AG09309 (cell line): ENCODE data around the gene S100A4.

Experiments used
- DNase-seq: peaks from one replicate; pipeline ENCODE4 v3.0.0-alpha.2; 2010; ENCODE audit warnings: low read depth
- H3K4me3 ChIP-seq: 2 replicates; pipeline ENCODE4 v1.5.1; 2011; ENCODE audit warnings: mild to moderate bottlenecking, low read depth, low read length, moderate library complexity; ENCODE audit not compliant: control insufficient read depth
- CTCF ChIP-seq: IDR thresholded peaks from 2 replicates; pipeline ENCODE4 v1.5.1; 2011; ENCODE audit warnings: mild to moderate bottlenecking, low read depth, low read length, inconsistent platforms; ENCODE audit not compliant: insufficient read depth, control insufficient read depth; ENCODE audit errors: missing control alignments

The S100A4 gene

GRCh38 chr1:153506831-153507413, 38.7 kb downstream of the S100A4 start:
- DNase-seq = peak; percentile 50
- no peak overlapping the region for H3K4me3 ChIP-seq
- TF ChIP-seq CTCF = no peak

GRCh38 chr1:153506386-153506785, 39.2 kb downstream of the S100A4 start:
- DNase-seq = no peak
- TF ChIP-seq CTCF = no peak
- no peak overlapping the region for H3K4me3 ChIP-seq

- DNase-seq = no peak
- TF ChIP-seq CTCF = no peak
- H3K4me3 ChIP-seq = no peak overlapping the region
These were observed 40.0 kb downstream of the S100A4 start for GRCh38 chr1:153505576-153505975.

GRCh38 chr1:153503766-153504165, 41.8 kb downstream of the S100A4 start:
- no peak for DNase-seq
- no peak overlapping the region for H3K4me3 ChIP-seq
- no peak for TF ChIP-seq CTCF

GRCh38 chr1:153498746-153499145, 46.9 kb downstream of the S100A4 start:
- no peak for TF ChIP-seq CTCF
- H3K4me3 ChIP-seq = no peak overlapping the region
- no peak for DNase-seq

GRCh38 chr1:153495536-153495935, 50.1 kb downstream of the S100A4 start:
- no peak for TF ChIP-seq CTCF
- no peak for DNase-seq

More at GRCh38 chr1:153495536-153495935, 50.1 kb downstream of the S100A4 start:
- no peak overlapping the region for H3K4me3 ChIP-seq
